ENCODE measurements around the gene ARFIP2. TPM values are rescaled to one million over a fixed set of nuclear protein-coding genes. Genes with fewer than 3 reads are reported as not detected.

The ARFIP2 gene
- total and polyA plus RNA-seq, 4 donors: 16.2 to 42.0 (median 23.8) TPM

DNA sequence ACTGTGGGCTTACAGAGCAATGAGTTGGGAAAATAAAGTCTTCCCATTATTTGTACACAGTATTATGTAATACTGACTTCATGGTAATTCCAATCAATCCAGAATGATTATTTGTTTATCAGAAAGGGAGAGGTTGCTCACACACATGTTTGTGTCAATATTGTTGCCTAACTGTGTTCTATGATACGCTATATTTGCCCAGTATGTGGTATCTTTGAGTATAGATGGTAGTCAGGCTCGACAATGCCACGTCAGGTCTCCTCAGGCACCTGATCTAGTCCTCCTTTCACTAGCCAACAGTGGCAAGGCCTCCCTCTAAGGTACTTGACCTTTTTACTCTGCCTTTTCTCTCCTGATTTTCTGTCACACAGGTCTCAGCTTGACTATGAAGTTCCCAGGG lies 21.3 kb upstream of the ARFIP2 start:
- Histone ChIP-seq H3K27ac (ENCODE audit: low read depth in 1 of 2, low read length in 2 of 2) (no peak overlapping the region), H3K4me1 (ENCODE audit: control insufficient read depth in 4 of 4, insufficient read depth in 4 of 4, low read length in 3 of 4) (peaks cover 0 to 5% (median 5%) of the 10 kb centered on the region in 4 donors), H3K36me3 (ENCODE audit: control insufficient read depth in 4 of 4, insufficient read depth in 3 of 4, low read depth in 1 of 4, low read length in 3 of 4) (peaks cover 0 to 24% (median 6%) of the 10 kb centered on the region in 4 donors), H3K27me3 (ENCODE audit: control insufficient read depth in 4 of 4, insufficient read depth in 4 of 4, low read length in 3 of 4) (no peaks in the 10 kb centered on the region), H3K4me3 (ENCODE audit: low read depth in 1 of 3, low read length in 3 of 3) (no peak overlapping the region), H3K9me3 (ENCODE audit: control insufficient read depth in 4 of 4, low read length in 3 of 4) (no peaks in the 10 kb centered on the region), H3K9ac (ENCODE audit: low read depth in 1 of 2, low read length in 2 of 2) (no peak overlapping the region)
- no peak for DNase-seq (ENCODE audit: low spot score)
- TF ChIP-seq RXRA (IDR thresholded peaks at IDR 0.05): no peak
- TF ChIP-seq, protein P1, sequence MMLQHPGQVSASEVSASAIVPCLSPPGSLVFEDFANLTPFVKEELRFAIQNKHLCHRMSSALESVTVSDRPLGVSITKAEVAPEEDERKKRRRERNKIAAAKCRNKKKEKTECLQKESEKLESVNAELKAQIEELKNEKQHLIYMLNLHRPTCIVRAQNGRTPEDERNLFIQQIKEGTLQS (IDR thresholded peaks at IDR 0.05): no peak
- no peak for TF ChIP-seq EGR1 (IDR thresholded peaks at IDR 0.05; ENCODE audit: low read depth in 2 of 2)
- no peak for TF ChIP-seq TAF1 (conservative IDR thresholded peaks at IDR 0.05)
- TF ChIP-seq FOXA1 (IDR thresholded peaks at IDR 0.05): no peak
- no peak for TF ChIP-seq FOXA2 (IDR thresholded peaks at IDR 0.05)
- no peak for TF ChIP-seq YY1 (IDR thresholded peaks at IDR 0.05)
- TF ChIP-seq HNF4A (conservative IDR thresholded peaks at IDR 0.05): no peak
- no peak for TF ChIP-seq GABPA (IDR thresholded peaks at IDR 0.05 in 1 of 2, conservative IDR thresholded peaks at IDR 0.05 in 1 of 2)
- TF ChIP-seq, protein P2, sequence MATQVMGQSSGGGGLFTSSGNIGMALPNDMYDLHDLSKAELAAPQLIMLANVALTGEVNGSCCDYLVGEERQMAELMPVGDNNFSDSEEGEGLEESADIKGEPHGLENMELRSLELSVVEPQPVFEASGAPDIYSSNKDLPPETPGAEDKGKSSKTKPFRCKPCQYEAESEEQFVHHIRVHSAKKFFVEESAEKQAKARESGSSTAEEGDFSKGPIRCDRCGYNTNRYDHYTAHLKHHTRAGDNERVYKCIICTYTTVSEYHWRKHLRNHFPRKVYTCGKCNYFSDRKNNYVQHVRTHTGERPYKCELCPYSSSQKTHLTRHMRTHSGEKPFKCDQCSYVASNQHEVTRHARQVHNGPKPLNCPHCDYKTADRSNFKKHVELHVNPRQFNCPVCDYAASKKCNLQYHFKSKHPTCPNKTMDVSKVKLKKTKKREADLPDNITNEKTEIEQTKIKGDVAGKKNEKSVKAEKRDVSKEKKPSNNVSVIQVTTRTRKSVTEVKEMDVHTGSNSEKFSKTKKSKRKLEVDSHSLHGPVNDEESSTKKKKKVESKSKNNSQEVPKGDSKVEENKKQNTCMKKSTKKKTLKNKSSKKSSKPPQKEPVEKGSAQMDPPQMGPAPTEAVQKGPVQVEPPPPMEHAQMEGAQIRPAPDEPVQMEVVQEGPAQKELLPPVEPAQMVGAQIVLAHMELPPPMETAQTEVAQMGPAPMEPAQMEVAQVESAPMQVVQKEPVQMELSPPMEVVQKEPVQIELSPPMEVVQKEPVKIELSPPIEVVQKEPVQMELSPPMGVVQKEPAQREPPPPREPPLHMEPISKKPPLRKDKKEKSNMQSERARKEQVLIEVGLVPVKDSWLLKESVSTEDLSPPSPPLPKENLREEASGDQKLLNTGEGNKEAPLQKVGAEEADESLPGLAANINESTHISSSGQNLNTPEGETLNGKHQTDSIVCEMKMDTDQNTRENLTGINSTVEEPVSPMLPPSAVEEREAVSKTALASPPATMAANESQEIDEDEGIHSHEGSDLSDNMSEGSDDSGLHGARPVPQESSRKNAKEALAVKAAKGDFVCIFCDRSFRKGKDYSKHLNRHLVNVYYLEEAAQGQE (IDR thresholded peaks at IDR 0.05): no peak
- no peak for TF ChIP-seq RAD21 (IDR thresholded peaks at IDR 0.05)
- no peak for TF ChIP-seq HNF4G (IDR thresholded peaks at IDR 0.05)
- no peak for TF ChIP-seq SP1 (IDR thresholded peaks at IDR 0.05)
- WGBS: 61% methylated on average over 3 of the region's 3 CpGs

DNA sequence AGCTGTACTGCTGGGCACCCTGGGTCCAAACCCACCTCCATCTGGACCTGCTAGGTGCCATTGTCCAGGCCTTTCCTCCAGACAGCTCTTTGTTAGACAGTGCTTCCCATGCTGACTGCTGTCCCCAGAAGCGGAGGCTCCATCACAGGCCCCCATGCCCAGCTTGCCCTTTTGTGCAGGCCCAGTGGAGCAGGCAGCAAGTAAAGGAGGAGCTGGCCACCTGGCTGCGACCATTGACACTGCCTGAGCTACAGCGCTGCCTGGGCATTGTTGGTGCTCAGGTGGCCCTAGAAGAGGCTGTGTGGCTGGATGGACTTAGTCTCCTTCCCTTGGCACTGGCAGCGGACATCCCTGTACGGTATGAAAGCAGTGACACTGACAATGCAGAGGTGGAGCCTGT lies 17.4 kb upstream of the ARFIP2 start:
- Histone ChIP-seq H3K9ac (ENCODE audit: low read depth in 1 of 2, low read length in 2 of 2) (no peak overlapping the region), H3K27ac (ENCODE audit: low read depth in 1 of 2, low read length in 2 of 2) (no peak overlapping the region), H3K9me3 (ENCODE audit: control insufficient read depth in 4 of 4, low read length in 3 of 4) (no peaks in the 10 kb centered on the region), H3K36me3 (ENCODE audit: control insufficient read depth in 4 of 4, insufficient read depth in 3 of 4, low read depth in 1 of 4, low read length in 3 of 4) (peaks cover 0 to 22% (median 6%) of the 10 kb centered on the region in 4 donors), H3K4me3 (ENCODE audit: low read depth in 1 of 3, low read length in 3 of 3) (no peak overlapping the region), H3K27me3 (ENCODE audit: control insufficient read depth in 4 of 4, insufficient read depth in 4 of 4, low read length in 3 of 4) (no peaks in the 10 kb centered on the region), H3K4me1 (ENCODE audit: control insufficient read depth in 4 of 4, insufficient read depth in 4 of 4, low read length in 3 of 4) (peaks cover 0 to 5% (median 5%) of the 10 kb centered on the region in 4 donors)
- WGBS: 94% methylated on average over 5 of the region's 5 CpGs
- no peak for TF ChIP-seq HNF4G (IDR thresholded peaks at IDR 0.05)
- no peak for DNase-seq (ENCODE audit: low spot score)

DNA sequence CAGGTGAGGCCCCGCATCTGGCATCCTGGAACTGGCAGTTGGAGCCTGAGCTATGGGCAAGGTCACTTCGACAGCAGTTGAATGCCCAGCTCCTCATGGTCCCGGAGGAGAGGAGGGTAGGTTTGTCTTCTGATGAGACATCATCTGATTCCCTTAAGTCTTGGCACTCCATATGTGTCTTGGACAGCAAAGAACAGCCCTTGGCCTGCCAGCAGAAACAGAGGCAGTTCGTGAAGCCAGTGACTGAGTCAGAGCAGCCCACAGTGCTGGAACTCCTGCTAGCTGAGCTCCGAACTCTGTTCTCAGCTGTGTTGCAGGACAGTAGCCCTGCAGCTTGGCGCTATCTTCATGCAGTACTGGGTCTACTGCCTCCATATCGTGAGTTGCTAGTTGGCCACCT lies 17.0 kb upstream of the ARFIP2 start:
- Histone ChIP-seq H3K27ac (ENCODE audit: low read depth in 1 of 2, low read length in 2 of 2) (no peak overlapping the region), H3K4me3 (ENCODE audit: low read depth in 1 of 3, low read length in 3 of 3) (no peak overlapping the region), H3K4me1 (ENCODE audit: control insufficient read depth in 4 of 4, insufficient read depth in 4 of 4, low read length in 3 of 4) (peaks cover 0 to 5% (median 5%) of the 10 kb centered on the region in 4 donors), H3K9me3 (ENCODE audit: control insufficient read depth in 4 of 4, low read length in 3 of 4) (no peaks in the 10 kb centered on the region), H3K36me3 (ENCODE audit: control insufficient read depth in 4 of 4, insufficient read depth in 3 of 4, low read depth in 1 of 4, low read length in 3 of 4) (peaks cover 0 to 20% (median 6%) of the 10 kb centered on the region in 4 donors), H3K9ac (ENCODE audit: low read depth in 1 of 2, low read length in 2 of 2) (no peak overlapping the region), H3K27me3 (ENCODE audit: control insufficient read depth in 4 of 4, insufficient read depth in 4 of 4, low read length in 3 of 4) (no peaks in the 10 kb centered on the region)
- WGBS: 85% methylated on average over 7 of the region's 7 CpGs
- DNase-seq (ENCODE audit: low spot score): no peak
- TF ChIP-seq, protein P3, sequence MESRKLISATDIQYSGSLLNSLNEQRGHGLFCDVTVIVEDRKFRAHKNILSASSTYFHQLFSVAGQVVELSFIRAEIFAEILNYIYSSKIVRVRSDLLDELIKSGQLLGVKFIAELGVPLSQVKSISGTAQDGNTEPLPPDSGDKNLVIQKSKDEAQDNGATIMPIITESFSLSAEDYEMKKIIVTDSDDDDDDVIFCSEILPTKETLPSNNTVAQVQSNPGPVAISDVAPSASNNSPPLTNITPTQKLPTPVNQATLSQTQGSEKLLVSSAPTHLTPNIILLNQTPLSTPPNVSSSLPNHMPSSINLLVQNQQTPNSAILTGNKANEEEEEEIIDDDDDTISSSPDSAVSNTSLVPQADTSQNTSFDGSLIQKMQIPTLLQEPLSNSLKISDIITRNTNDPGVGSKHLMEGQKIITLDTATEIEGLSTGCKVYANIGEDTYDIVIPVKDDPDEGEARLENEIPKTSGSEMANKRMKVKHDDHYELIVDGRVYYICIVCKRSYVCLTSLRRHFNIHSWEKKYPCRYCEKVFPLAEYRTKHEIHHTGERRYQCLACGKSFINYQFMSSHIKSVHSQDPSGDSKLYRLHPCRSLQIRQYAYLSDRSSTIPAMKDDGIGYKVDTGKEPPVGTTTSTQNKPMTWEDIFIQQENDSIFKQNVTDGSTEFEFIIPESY (IDR thresholded peaks at IDR 0.05): no peak
- TF ChIP-seq HNF4G (IDR thresholded peaks at IDR 0.05): no peak
- TF ChIP-seq FOXA2 (IDR thresholded peaks at IDR 0.05): no peak
- no peak for TF ChIP-seq JUND (IDR thresholded peaks at IDR 0.05)
- TF ChIP-seq HNF4A (conservative IDR thresholded peaks at IDR 0.05): no peak
- TF ChIP-seq, protein P1 (IDR thresholded peaks at IDR 0.05): no peak
- TF ChIP-seq, protein P2 (IDR thresholded peaks at IDR 0.05): no peak
- TF ChIP-seq, protein P4, sequence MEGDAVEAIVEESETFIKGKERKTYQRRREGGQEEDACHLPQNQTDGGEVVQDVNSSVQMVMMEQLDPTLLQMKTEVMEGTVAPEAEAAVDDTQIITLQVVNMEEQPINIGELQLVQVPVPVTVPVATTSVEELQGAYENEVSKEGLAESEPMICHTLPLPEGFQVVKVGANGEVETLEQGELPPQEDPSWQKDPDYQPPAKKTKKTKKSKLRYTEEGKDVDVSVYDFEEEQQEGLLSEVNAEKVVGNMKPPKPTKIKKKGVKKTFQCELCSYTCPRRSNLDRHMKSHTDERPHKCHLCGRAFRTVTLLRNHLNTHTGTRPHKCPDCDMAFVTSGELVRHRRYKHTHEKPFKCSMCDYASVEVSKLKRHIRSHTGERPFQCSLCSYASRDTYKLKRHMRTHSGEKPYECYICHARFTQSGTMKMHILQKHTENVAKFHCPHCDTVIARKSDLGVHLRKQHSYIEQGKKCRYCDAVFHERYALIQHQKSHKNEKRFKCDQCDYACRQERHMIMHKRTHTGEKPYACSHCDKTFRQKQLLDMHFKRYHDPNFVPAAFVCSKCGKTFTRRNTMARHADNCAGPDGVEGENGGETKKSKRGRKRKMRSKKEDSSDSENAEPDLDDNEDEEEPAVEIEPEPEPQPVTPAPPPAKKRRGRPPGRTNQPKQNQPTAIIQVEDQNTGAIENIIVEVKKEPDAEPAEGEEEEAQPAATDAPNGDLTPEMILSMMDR (IDR thresholded peaks at IDR 0.05; ENCODE audit: low read depth, low read length, missing input control): no peak
